Stimulated activated CD4-positive, alpha-beta T cell treated with anti-CD3 and anti-CD28 coated beads, Interleukin-2, amount 100 ng/mL, for 48 hours (primary cell): ENCODE measurements around the gene ADPRH.

Source experiments
- DNase-seq, 2 donors: peaks; one replicate each; pipeline ENCODE4 v3.0.0-alpha.2; 2020

Gene ADPRH

GRCh38 chr3:119631516-119631915 is 52.2 kb downstream of the ADPRH start:
- DNase-seq, result no peak

GRCh38 chr3:119632216-119632615 is 52.9 kb downstream of the ADPRH start:
- DNase-seq, result no peak

GRCh38 chr3:119632829-119633228 is 53.5 kb downstream of the ADPRH start:
- DNase-seq, result no peak

GRCh38 chr3:119635719-119636118 is 56.4 kb downstream of the ADPRH start:
- no peak for DNase-seq

GRCh38 chr3:119636249-119636648 is 57.0 kb downstream of the ADPRH start:
- DNase-seq, result no peak

- no peak for DNase-seq
These were observed 57.8 kb downstream of the ADPRH start for GRCh38 chr3:119636891-119637611.

- no peak for DNase-seq
These were observed 58.6 kb downstream of the ADPRH start for GRCh38 chr3:119637679-119638477.
